Caco-2 (cell line): Measurements from ENCODE around the gene WDR27. TPM values are rescaled to one million over a fixed set of nuclear protein-coding genes. Genes with fewer than 3 reads are reported as not detected.

Experiments
- BruUV-seq: library from RNA; stranded (reverse); fragments of 400-500 nt; replicated peaks from 2 replicates; lab custom pipeline; 2021; lab: Mats Ljungman, UMichigan
- CTCF ChIA-PET: fragments of 300-600 bp; sonication (Branson Sonifier 250); formaldehyde crosslinking; loops from one replicate; lab custom pipeline; 2022; ENCODE audit warnings: antibody characterized with exemption; lab: Charles Lee
- POLR2A ChIA-PET: fragments of 300-600 bp; sonication (Branson Sonifier 250); formaldehyde crosslinking; loops from one replicate; lab custom pipeline; 2022; ENCODE audit warnings: antibody characterized with exemption; lab: Charles Lee
- DNase-seq, 2 experiments: peaks; one replicate each; pipeline versions ENCODE4 v3.0.0 to v3.0.0-alpha.2; 2020 to 2022
- H3K27me3 ChIP-seq: replicated peaks from 2 replicates; pipeline ENCODE4 v1.6.0; 2011; ENCODE audit warnings: low read length; ENCODE audit not compliant: control insufficient read depth, insufficient read depth
- H3K36me3 ChIP-seq: 2 replicates; pipeline ENCODE4 v1.5.1; 2011; ENCODE audit warnings: low read length; ENCODE audit not compliant: control insufficient read depth, insufficient read depth
- H3K4me1 ChIP-seq: fragments of 250-450 bp; sonication (Bioruptor Pico); 2 replicates; pipeline ENCODE4 v1.5.1; 2020; ENCODE audit warnings: mild to moderate bottlenecking
- H3K4me3 ChIP-seq: 2 replicates; pipeline ENCODE4 v1.5.1; 2011; ENCODE audit warnings: low read depth, mild to moderate bottlenecking, control low read depth, low read length
- H3K9me3 ChIP-seq: fragments of 250-450 bp; sonication (Bioruptor Pico); 2 replicates; pipeline ENCODE4 v1.5.1; 2020; ENCODE audit warnings: mild to moderate bottlenecking, moderate library complexity
- H3K27ac Mint-ChIP-seq: one replicate; pipeline ENCODE4 v1.8.0; 2022; ENCODE audit warnings: mixed read lengths; ENCODE audit not compliant: unreplicated experiment
- H3K27me3 Mint-ChIP-seq: one replicate; pipeline ENCODE4 v1.8.0; 2022; ENCODE audit warnings: mixed read lengths; ENCODE audit not compliant: insufficient read depth, unreplicated experiment
- H3K36me3 Mint-ChIP-seq: one replicate; pipeline ENCODE4 v1.8.0; 2022; ENCODE audit warnings: mild to moderate bottlenecking, mixed read lengths; ENCODE audit not compliant: insufficient read depth, unreplicated experiment
- H3K4me1 Mint-ChIP-seq: one replicate; pipeline ENCODE4 v1.8.0; 2022; ENCODE audit warnings: low read depth, mixed read lengths; ENCODE audit not compliant: unreplicated experiment
- H3K4me3 Mint-ChIP-seq: one replicate; pipeline ENCODE4 v1.8.0; 2022; ENCODE audit warnings: mild to moderate bottlenecking, moderate library complexity, mixed read lengths; ENCODE audit not compliant: unreplicated experiment
- H3K9me3 Mint-ChIP-seq: one replicate; pipeline ENCODE4 v1.8.0; 2022; ENCODE audit warnings: mixed read lengths; ENCODE audit not compliant: unreplicated experiment
- CTCF ChIP-seq, 2 experiments: fragments of 200-600 bp in 1 of 2; IDR thresholded peaks; 1 replicate in 1 of 2; 2 replicates in 1 of 2; pipeline versions ENCODE4 v1.5.1 to v1.8.0; 2011 to 2022; ENCODE audit warnings: antibody characterized with exemption in 1 of 2, control low read depth in 1 of 2, inconsistent platforms in 1 of 2, low read depth in 1 of 2, low read length in 1 of 2, mild to moderate bottlenecking in 1 of 2, moderate library complexity in 1 of 2; ENCODE audit not compliant: insufficient read depth in 1 of 2, severe bottlenecking in 1 of 2, unreplicated experiment in 1 of 2
- intact Hi-C: fragments of 100-400 bp; cut with micrococcal nuclease; formaldehyde crosslinking; loops from one replicate; pipeline ENCODE4 v1.10.0; 2022; ENCODE audit not compliant: unreplicated experiment
- total RNA-seq: library from RNA; stranded (reverse); gene quantifications from 2 replicates; pipeline ENCODE4 v1.2.3, GENCODE V29; 2022

WDR27 gene
- total RNA-seq, 1 experiment from 2014 or later, result 62.9 TPM

GRCh38 chr6:169675011-169675410 lies 26.8 kb downstream of the WDR27 start:
- Mint-ChIP-seq H3K27ac (no peak overlapping the region), H3K4me3 (no peak overlapping the region), H3K27me3 (no peaks in the 10 kb centered on the region), H3K4me1 (peaks cover 7% of the 10 kb centered on the region), H3K9me3 (peaks cover 5% of the 10 kb centered on the region), H3K36me3 (peaks cover 42% of the 10 kb centered on the region)
- H3K27me3 ChIP-seq, result no peaks in the 10 kb centered on the region
- TF ChIP-seq CTCF (IDR thresholded peaks at IDR 0.05; ENCODE audit: insufficient read depth in 1 of 2, low read depth in 1 of 2, low read length in 1 of 2, severe bottlenecking in 1 of 2, unreplicated experiment in 1 of 2), result no peak
- intact Hi-C loops, result no loop called here
- CTCF ChIA-PET, result no interaction called here
- POLR2A ChIA-PET, result no interaction called here
- H3K9me3 ChIP-seq, result no peaks in the 10 kb centered on the region
- no TSS peak for BruUV-seq
- H3K4me3 ChIP-seq, result no peak overlapping the region
- DNase-seq, result no peak
- H3K4me1 ChIP-seq, result peaks cover 19% of the 10 kb centered on the region; the same call in 1 of the 2 replicates
- H3K36me3 ChIP-seq, result peaks cover 7% of the 10 kb centered on the region; the same call in 1 of the 2 replicates

- no peak overlapping the region for H3K4me3 Mint-ChIP-seq
- H3K27ac Mint-ChIP-seq, result peak overlapping the region; percentile 5
- no peaks in the 10 kb centered on the region for H3K9me3 ChIP-seq
- no TSS peak for BruUV-seq
- peaks cover 26% of the 10 kb centered on the region for H3K36me3 Mint-ChIP-seq
- no peaks in the 10 kb centered on the region for H3K4me1 ChIP-seq
- no peak for TF ChIP-seq CTCF (IDR thresholded peaks at IDR 0.05; ENCODE audit: insufficient read depth in 1 of 2, low read depth in 1 of 2, low read length in 1 of 2, severe bottlenecking in 1 of 2, unreplicated experiment in 1 of 2)
- intact Hi-C loops, result no loop called here
- no peak for DNase-seq
- H3K4me3 ChIP-seq, result no peak overlapping the region
- CTCF ChIA-PET, result no interaction called here
- H3K27me3 ChIP-seq, result no peaks in the 10 kb centered on the region
- no peaks in the 10 kb centered on the region for H3K9me3 Mint-ChIP-seq
- peaks cover 3% of the 10 kb centered on the region; the same call in 1 of the 2 replicates for H3K36me3 ChIP-seq
- POLR2A ChIA-PET, result no interaction called here
- no peaks in the 10 kb centered on the region for H3K4me1 Mint-ChIP-seq
- H3K27me3 Mint-ChIP-seq, result no peaks in the 10 kb centered on the region
These were observed 30.3 kb downstream of the WDR27 start for GRCh38 chr6:169671563-169671962.

- ChIA-PET POLR2A (no interaction called here), CTCF (no interaction called here)
- Mint-ChIP-seq H3K27me3 (no peaks in the 10 kb centered on the region), H3K36me3 (peaks cover 24% of the 10 kb centered on the region), H3K4me1 (no peaks in the 10 kb centered on the region), H3K9me3 (no peaks in the 10 kb centered on the region), H3K4me3 (no peak overlapping the region), H3K27ac (no peak overlapping the region)
- H3K36me3 ChIP-seq, result peaks cover 3% of the 10 kb centered on the region; the same call in 1 of the 2 replicates
- no peaks in the 10 kb centered on the region for H3K4me1 ChIP-seq
- no peak for TF ChIP-seq CTCF (IDR thresholded peaks at IDR 0.05; ENCODE audit: insufficient read depth in 1 of 2, low read depth in 1 of 2, low read length in 1 of 2, severe bottlenecking in 1 of 2, unreplicated experiment in 1 of 2)
- no peaks in the 10 kb centered on the region for H3K27me3 ChIP-seq
- no peak overlapping the region for H3K4me3 ChIP-seq
- DNase-seq, result no peak
- H3K9me3 ChIP-seq, result no peaks in the 10 kb centered on the region
- intact Hi-C loops, result no loop called here
- no TSS peak for BruUV-seq
These were observed 31.9 kb downstream of the WDR27 start for GRCh38 chr6:169669889-169670288.
